Choroid plexus epithelial cell (primary cell): ENCODE measurements around the gene NMNAT3.

Experiments used
- DNase-seq: peaks from one replicate; pipeline ENCODE4 v3.0.0-alpha.2; 2010; ENCODE audit warnings: low read depth
- H3K4me3 ChIP-seq: 2 replicates; pipeline ENCODE4 v1.5.1; 2011; ENCODE audit warnings: low read depth, mild to moderate bottlenecking, control low read depth, low read length, moderate library complexity
- CTCF ChIP-seq: conservative IDR thresholded peaks from 2 replicates; pipeline ENCODE4 v1.5.1; 2011; ENCODE audit warnings: low read depth, mild to moderate bottlenecking, control low read depth, inconsistent platforms, low read length, moderate library complexity

The NMNAT3 gene

GRCh38 chr3:139671107-139671506 lies 6.7 kb downstream of the NMNAT3 start:
- H3K4me3 ChIP-seq, result no peak overlapping the region
- no peak for DNase-seq
- no peak for TF ChIP-seq CTCF

GRCh38 chr3:139670196-139670595 lies 7.6 kb downstream of the NMNAT3 start:
- TF ChIP-seq CTCF, result no peak
- H3K4me3 ChIP-seq, result no peak overlapping the region
- no peak for DNase-seq

GRCh38 chr3:139668332-139668731 lies 9.4 kb downstream of the NMNAT3 start:
- no peak for TF ChIP-seq CTCF

GRCh38 chr3:139664958-139665357 lies 12.8 kb downstream of the NMNAT3 start:
- no peak for TF ChIP-seq CTCF
- DNase-seq, result no peak
- no peak overlapping the region for H3K4me3 ChIP-seq

More at GRCh38 chr3:139668332-139668731, 9.4 kb downstream of the NMNAT3 start:
- no peak overlapping the region for H3K4me3 ChIP-seq
- DNase-seq, result no peak

DNA sequence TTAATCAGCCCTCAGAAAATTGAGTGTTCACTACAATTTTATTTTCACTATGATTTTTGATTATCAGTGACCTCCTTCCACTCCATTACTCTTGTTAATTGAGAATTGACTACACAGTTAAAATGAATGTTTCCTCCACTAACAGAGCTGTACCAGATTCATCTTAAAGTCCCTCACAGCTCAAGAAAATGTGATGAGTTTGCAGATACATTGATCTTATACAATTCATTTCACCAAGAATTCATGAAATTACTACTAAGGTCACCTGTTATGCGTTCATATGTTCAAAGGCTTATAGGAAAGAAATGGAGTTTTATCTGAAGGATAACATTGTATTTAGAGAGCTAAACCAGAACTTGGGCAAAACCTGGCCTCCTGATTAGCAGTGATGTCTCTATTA lies 17.5 kb downstream of the NMNAT3 start:
- TF ChIP-seq CTCF, result no peak
- DNase-seq, result no peak
- H3K4me3 ChIP-seq, result no peak overlapping the region

DNA sequence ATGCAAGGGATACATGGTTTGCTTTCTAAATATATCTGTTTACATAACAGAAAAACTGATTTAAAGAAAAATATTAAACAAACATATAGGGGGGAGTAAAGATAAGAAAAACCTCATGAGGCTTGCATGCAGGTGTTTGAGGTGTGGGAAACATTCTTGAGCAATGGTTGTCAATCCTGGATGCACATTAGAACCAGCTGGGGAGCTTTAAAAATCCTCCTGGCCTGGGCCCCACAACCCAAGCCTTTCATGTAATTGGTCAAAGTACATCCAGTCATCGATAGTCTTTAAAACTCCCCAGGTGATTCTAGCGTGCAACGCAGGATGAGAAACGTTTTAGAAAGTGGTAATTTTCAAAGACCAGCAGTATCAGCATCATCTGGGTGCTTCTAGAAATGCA lies 18.3 kb downstream of the NMNAT3 start:
- no peak overlapping the region for H3K4me3 ChIP-seq
- no peak for TF ChIP-seq CTCF
- no peak for DNase-seq

GRCh38 chr3:139657936-139658335 lies 19.8 kb downstream of the NMNAT3 start:
- no peak for DNase-seq
- H3K4me3 ChIP-seq, result no peak overlapping the region
- TF ChIP-seq CTCF, result no peak
